HG03442 (cell line): ENCODE measurements around the gene SLC25A11.

Experiments
- ATAC-seq: cut with Tn5 transposase; IDR thresholded peaks from one replicate; pipeline ENCODE4 v1.9.1; 2021; ENCODE audit warnings: mild to moderate bottlenecking, moderate library complexity; ENCODE audit not compliant: unreplicated experiment

Gene SLC25A11

DNA sequence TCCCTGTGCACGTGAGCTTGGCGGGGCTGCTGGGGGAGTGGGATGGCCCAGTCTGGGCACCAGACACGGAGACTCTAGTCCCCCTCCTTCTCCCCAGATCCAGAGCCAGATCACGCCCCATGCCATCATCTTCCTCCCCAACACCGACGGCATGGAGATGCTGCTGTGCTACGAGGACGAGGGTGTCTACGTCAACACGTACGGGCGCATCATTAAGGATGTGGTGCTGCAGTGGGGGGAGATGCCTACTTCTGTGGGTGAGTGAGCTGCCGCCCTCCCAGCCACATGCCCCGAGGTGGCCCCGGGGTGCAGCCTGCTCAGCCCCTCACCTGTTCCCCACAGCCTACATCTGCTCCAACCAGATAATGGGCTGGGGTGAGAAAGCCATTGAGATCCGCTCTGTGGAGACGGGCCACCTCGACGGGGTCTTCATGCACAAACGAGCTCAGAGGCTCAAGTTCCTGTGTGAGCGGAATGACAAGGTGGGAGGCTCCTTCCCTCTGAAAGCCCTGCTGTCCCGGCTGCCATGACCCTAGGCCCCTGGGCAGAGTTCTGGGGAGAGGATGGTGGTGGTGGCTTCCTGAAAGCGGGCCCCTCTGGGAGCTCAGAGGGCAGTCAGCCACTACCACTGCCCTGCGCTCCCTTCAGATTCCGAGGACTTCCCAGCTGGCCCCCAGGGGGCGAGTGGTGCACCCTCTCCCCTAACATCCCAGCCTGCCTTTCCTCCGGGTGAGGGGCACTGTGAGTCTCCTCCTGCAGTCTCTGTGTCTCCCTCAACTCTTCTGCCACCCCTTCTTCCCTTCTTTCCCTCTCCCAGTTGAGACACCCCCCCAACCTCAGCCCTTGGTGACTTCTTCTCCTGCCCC is 43.3 kb downstream of the SLC25A11 start:
- ATAC-seq = no peak

DNA sequence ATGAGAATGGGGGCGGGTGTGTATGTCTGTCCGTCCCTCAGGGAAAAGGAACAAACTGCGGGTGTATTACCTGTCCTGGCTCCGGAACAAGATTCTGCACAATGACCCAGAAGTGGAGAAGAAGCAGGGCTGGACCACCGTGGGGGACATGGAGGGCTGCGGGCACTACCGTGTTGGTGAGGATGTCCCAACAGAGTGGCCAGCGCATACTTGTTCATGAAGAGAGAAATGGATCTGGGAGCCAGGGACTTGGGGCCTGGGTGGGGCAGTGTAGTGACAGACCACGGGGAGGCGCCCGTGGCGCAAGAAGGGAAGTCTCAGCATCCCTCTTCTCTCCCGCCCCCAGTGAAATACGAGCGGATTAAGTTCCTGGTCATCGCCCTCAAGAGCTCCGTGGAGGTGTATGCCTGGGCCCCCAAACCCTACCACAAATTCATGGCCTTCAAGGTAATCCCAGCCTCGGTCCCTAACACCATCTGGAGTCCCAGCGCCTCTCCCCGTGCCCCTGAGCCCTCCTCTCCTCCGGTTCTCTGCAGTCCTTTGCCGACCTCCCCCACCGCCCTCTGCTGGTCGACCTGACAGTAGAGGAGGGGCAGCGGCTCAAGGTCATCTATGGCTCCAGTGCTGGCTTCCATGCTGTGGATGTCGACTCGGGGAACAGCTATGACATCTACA is 44.1 kb downstream of the SLC25A11 start:
- no peak for ATAC-seq

DNA sequence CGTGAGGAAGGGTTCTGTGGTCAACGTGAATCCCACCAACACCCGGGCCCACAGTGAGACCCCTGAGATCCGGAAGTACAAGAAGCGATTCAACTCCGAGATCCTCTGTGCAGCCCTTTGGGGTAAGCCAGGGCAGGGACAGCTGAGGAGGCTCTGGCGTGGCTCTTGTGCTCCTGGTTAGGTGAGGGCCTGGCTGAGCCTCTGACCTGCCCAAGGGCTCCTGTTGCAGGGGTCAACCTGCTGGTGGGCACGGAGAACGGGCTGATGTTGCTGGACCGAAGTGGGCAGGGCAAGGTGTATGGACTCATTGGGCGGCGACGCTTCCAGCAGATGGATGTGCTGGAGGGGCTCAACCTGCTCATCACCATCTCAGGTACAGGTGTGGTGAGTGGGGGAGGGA is 44.7 kb downstream of the SLC25A11 start:
- no peak for ATAC-seq

DNA sequence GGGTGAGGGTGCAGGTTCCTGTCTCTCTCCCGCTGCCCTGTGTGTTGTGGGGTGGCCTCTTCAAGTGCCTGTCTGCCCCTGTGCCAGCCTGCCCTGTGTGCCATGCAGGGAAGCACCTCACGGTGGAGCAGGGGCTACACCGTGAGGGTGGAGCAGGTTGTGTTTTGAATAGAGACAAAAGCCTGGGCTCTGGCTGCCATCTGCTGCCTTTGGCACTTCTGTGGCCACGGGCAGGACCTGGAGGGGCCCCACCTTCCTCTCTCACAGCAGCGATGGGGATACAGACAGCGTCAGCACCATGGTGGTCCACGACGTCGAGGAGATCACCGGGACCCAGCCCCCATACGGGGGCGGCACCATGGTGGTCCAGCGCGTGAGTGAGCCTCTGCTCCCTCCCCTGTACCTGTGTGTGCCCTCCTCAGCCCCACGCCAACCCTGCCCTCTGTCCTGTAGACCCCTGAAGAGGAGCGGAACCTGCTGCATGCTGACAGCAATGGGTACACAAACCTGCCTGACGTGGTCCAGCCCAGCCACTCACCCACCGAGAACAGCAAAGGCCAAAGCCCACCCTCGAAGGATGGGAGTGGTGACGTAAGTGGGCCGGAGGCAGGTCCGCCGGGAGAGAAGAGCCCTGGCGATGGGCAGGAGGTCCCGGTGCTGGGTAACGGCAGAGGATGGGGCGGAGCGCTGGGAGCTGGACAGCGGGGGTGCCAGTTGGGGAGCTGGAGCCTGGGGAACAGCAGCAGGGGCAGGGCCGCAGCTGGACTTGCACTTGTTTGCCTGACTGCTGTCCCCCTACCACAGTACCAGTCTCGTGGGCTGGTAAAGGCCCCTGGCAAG is 45.9 kb downstream of the SLC25A11 start:
- ATAC-seq = no peak

DNA sequence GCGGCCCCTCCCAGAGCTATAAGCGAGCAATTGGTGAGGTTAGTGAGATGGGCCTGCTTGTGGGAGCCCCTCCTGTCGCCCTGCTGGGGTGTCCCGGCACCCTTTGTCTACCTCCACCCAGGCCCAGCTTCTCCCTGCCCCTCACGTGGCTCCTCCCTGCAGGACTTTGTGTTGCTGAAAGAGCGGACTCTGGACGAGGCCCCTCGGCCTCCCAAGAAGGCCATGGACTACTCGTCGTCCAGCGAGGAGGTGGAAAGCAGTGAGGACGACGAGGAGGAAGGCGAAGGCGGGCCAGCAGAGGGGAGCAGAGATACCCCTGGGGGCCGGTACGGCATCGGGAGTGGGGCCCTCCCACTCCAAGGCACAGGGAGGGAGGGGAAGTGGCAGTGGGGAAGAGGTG is 46.6 kb downstream of the SLC25A11 start:
- ATAC-seq = no peak

DNA sequence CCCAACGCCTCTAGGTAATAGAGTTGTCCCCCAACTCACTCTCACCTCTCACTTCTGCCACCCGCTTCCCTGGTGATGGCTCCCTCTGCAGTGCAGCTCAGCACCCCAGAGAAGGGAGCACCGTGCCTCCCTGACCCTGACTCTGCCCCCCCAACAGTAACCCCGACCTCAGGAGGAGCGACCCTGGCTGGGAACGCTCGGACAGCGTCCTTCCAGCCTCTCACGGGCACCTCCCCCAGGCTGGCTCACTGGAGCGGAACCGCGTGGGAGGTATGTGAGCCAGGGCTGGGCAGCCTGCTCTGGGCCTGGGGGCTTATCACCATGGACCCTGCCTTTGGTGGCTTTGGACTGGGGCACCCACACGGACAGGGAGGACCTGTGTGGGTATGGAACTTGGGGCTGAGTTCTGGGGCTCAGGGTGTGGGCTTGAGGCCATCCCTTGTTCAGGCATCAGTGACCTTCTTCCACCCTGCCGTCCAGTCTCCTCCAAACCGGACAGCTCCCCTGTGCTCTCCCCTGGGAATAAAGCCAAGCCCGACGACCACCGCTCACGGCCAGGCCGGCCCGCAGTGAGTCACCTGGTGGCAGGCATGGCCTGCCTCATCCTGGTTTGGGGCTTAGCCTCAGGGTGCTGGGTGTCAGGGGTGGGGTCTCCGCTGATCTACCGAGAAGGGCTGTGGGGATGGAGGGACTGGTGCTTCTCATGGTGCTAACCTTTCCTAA is 47.2 kb downstream of the SLC25A11 start:
- ATAC-seq = no peak

DNA sequence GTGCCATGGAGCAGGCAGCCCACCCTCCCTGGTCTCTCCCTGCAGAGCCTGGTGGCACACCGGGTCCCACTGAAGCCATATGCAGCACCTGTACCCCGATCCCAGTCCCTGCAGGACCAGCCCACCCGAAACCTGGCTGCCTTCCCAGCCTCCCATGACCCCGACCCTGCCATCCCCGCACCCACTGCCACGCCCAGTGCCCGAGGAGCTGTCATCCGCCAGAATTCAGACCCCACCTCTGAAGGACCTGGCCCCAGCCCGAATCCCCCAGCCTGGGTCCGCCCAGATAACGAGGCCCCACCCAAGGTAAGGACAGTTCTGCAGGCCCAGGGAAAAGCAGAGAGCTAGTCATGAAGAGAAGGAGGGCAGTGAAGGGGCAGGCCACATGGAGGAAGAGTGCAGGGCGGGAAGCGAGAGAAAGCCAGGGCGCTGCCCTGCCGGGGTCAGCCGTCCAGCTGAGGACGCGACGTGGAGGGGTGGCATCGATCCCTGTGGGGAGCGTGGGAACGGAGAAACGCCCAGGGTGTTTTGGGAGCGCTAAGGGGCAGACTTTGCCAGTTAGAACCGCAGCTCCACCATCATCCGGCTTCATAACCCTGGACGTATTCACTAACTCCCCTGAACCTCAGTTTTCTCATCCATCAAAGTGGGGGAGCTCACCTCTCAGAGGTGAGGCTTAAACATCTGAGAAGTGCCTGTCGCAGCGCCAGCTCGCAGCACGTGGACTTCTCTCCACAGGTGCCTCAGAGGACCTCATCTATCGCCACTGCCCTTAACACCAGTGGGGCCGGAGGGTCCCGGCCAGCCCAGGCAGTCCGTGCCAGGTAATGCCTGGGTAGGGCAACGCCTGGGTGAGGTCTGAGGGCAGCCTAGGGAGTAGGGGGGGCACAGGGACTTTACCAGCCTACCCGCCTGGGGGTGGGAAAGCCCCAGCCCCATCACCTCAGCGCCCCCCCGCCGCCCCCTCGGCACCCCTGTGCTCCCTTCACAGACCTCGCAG is 48.1 kb downstream of the SLC25A11 start:
- no peak for ATAC-seq

DNA sequence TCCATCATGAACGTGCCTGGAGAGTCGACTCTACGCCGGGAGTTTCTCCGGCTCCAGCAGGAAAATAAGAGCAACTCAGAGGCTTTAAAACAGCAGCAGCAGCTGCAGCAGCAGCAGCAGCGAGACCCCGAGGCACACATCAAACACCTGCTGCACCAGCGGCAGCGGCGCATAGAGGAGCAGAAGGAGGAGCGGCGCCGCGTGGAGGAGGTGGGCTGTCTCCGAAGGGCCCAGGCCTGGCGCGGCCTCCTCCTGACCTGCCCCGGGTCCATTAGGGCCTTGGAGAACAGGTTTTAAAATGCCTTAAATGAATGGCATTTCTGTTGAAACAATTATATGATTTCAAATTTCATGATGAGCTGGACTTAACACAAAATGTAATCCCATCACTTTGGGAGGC is 52.3 kb downstream of the SLC25A11 start:
- no peak for ATAC-seq
